ENCODE results near the gene ZNF682.
"Not testable (repeated sequence)": the region's sequence is repeated elsewhere in the genome, so short reads cannot be mapped to it uniquely, and the experiment has no call there.

The ZNF682 gene

GRCh38 chr19:20039203-20039723 is at the start of gene ZNF682:
TSS of gene ZNF682 (minus strand) at chr19:20039505. CDS start at chr19:20039345, 160 bp downstream.
- peak; percentile 89 to 99 (median 95) for DNase-seq
- intact Hi-C loops (cut with DNase I), result loop anchor here (1.0 kb wide), 1 partner anchor 13 kb away; no protein-coding TSS in a partner anchor

DNA sequence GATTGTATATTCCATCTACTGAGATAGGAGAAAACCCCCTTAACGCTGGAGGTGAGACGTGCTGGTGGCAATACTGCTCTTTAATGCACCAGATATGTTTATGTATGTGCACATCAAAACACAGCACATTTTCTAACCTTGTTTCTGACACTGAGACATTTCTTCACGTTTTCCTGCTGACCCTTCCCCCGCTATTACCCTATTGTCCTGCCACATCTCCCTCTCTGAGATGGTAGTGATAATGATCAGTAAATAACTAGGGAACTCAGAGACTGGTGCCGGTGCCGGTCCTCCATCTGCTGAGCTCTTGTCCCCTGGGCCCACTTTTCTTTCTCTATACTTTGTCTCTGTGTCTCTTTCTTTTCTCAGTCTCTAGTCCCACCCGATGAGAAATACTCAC is 43.6 kb upstream of the ZNF682 start:
- DNase-seq, result not testable (repeated sequence)

GRCh38 chr19:20082232-20082833 is 43.0 kb upstream of the ZNF682 start:
- DNase-seq; intact Hi-C loops (cut with DNase I): not testable (repeated sequence)

More for the DNA sequence above, 43.6 kb upstream of the ZNF682 start:
- intact Hi-C loops (cut with DNase I), result not testable (repeated sequence)

DNA sequence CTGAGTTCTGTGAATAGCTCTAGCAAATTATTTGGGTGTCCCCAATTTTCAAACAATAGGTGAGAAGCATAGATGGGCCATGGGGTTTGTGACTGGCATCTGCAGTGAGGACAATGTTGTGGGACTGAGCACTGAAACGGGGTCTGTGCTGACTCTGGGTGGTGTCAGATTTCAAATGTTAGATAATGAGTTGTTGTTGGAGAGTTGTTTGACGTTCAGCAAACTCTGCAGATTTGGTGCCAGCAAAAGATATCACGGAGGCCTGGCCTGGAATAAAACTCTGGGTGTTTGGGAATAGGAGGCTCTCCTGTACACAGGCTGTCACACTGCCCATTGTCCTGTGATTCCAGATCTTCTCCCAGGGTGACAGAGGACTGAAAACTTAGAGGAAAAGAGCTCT is 41.4 kb upstream of the ZNF682 start:
- intact Hi-C loops (cut with DNase I), result no loop called here
- DNase-seq, result no peak

- no peak for DNase-seq
- intact Hi-C loops (cut with DNase I), result no loop called here
Measured at GRCh38 chr19:20079476-20079875, 40.2 kb upstream of the ZNF682 start.

DNA sequence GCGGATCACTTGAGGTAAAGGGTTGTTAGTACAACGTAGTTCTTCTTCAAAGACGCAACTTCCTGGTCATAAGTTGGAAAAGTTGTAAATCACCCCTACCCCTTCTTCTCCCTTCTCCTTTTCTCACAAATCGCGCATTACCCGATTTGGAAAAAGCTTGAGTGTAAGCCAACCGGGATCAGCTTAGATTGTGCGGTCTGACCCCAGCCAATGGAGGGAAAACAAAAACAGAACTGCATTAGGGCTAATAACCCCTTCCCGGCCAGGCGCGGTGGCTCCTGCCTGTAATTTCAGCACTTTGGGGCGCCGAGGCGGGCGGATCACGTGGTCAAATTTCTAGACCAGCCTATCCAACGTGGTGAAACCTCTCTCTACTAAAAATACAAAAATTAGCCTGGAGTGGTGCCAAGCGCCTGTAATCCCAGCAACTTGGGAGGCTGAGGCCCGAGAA is 39.3 kb upstream of the ZNF682 start:
- intact Hi-C loops (cut with DNase I), result no loop called here
- peak in 2 of 10 donors; percentile 1 to 16 for DNase-seq

GRCh38 chr19:20077791-20078463 is 38.6 kb upstream of the ZNF682 start, which contains the start of gene ZNF90:
TSS of gene ZNF90 (plus strand) at chr19:20078000. CDS start at chr19:20078133, 133 bp downstream.
- DNase-seq, result peak; percentile 75 to 98 (median 92)
- intact Hi-C loops (cut with DNase I), result no loop called here

- intact Hi-C loops (cut with DNase I), result no loop called here
- DNase-seq, result no peak
Measured at GRCh38 chr19:20072936-20073335, 33.6 kb upstream of the ZNF682 start.

- no peak for DNase-seq
- intact Hi-C loops (cut with DNase I), result no loop called here
Measured at GRCh38 chr19:20070691-20071090, 31.4 kb upstream of the ZNF682 start.

DNA sequence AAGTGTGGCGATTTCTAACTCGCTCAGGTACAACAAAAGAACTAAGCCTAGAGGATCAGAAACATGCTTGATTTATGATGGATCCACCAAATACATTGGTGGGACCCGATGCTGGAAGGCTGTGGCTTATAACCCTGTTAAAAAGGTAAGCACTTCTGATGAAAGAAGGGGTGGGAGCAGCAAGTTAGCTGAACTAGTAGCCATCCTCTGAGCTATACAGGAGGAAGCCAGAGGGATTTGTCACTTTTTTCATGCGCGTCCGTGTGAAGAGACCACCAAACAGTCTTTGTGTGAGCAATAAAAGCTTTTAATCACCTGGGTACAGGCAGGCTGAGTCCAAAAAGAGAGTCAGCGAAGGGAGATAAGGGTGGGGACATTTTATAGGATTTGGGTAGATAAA is 29.3 kb upstream of the ZNF682 start:
- DNase-seq; intact Hi-C loops (cut with DNase I): not testable (repeated sequence)

DNA sequence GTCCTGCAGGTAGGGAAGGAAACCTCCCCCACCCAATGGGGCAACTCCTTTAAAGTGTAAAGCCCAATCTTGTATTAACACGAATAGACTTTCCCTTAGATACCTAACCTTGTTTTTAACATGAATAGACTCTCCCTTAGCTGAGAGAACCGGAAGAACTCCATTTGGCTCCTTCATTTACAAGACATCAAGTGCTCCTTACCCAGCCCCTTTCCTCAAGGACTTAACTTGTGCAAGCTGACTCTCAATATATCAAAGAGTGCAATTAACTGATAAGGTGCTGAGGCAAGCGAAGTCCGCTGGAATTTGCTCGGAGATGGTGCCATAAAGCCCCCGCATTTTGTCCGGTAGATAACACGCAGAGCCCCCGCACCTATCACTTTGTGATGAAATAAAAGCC is 28.6 kb upstream of the ZNF682 start:
- no peak for DNase-seq
- intact Hi-C loops (cut with DNase I), result no loop called here

GRCh38 chr19:20066861-20067260 is 27.6 kb upstream of the ZNF682 start:
- DNase-seq, result no peak
- intact Hi-C loops (cut with DNase I), result no loop called here

DNA sequence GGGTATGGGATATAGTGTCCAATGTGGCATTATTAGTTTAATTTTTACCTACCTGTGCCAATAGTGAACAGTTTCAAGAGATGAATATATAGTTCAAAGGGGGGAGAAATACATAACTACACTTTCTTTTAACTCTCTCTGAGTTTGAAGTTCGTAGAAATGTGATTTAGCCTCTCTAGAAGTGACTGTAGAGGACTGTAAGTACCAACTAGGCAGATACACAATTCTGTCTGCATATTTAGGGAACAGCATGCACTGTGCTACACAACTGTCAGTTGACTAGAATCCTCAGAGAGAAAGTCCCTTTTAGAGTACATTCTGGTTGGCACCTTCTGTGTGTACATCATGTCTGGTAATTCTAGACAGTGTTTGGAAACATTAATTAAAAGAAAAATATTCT is 21.0 kb upstream of the ZNF682 start:
- DNase-seq, result no peak
- intact Hi-C loops (cut with DNase I), result no loop called here

- not testable (repeated sequence) for DNase-seq
- intact Hi-C loops (cut with DNase I), result loop anchor here (10.0 kb wide), 1 partner anchor 106 kb away; the partner anchor contains the start of gene ZNF486
Measured at GRCh38 chr19:20058738-20059137, 19.4 kb upstream of the ZNF682 start.

GRCh38 chr19:20051841-20052768 is 12.8 kb upstream of the ZNF682 start:
- peak; percentile 91 to 100 (median 98) for DNase-seq
- intact Hi-C loops (cut with DNase I), result loop anchor here (1.0 to 10.0 kb wide), 2 partner anchors 13 to 113 kb away; partner anchors contain the start of genes ZNF486 and ZNF682

DNA sequence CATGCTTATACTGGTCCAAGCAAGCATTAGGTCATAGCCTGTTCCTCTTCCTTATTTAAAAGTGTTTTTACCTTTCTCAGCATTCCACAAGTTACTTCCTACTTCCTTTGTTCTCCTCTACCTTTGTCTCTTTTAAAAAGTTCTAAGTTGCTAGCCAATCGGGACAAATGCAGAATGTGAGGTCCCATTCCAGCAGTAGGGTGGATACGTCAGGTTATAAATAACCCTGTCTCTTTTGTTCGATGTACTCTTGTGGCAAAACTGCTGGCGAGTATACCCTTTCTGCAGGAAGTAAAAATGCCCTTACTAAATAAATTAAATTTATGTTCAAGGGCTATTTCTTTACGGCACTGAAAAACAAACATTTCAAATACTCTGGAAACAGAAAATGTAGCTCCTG is 6.4 kb upstream of the ZNF682 start:
- DNase-seq; intact Hi-C loops (cut with DNase I): not testable (repeated sequence)

DNA sequence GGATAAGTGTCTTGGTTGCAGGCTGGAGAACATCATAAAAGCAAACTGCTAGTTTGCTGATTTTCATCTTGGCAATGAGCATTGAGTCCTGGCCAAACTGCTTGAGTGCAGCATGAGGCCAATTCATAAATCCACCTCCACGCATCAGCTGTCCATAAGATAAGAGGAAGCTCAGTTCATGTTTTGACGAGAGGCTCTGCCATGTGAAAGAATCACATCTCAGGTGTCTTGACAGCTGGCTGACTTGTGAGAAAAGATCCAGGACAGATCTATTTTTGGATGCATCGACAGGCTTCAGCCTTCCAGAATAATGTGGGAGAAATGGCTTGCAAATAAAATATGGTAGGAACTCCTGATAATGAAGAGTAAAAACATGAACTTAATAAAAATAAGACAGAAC is 5.4 kb upstream of the ZNF682 start:
- DNase-seq, result no peak
- intact Hi-C loops (cut with DNase I), result no loop called here

DNA sequence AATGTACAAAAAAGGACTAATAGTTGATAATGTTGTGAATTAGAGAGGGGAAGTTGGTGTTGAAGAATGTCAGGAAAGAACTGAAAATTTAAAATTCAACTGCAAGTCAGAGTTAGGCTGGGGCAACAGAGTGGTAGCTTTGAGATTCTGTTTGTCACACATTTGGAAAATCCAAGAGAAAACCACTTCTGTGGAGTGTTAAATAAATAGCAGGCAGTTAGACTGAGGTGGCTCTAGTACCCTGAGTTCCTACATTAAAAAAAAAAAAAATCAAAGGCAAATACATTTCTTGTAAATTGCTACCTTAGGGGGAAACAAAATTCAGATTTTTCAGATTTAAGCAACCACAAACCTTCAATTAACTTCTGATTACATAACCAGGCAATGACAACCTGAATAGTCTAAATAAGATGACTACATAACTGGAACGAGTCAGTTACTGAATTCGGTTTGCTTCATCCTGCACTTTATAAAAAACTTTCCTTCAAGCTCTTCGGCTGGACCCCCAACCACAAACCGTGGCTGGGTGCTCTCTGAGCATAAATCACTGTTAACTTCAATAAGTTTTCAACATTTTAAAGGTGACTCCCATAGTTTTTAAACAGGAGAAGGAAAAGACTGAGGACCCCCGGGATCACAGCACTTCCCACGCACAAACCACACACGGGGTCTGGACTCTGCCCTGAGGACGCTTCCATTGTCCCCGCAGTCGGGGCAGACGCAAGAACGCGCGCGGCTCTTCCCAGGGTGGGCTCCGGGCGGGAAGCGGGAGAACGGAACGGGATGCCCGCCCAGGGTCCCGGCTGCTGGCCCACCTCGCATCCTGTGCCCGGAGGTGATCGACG is 725 bp downstream of the ZNF682 start:
- intact Hi-C loops (cut with DNase I), result loop anchor here (1.0 kb wide), 1 partner anchor 14 kb away; no protein-coding TSS in a partner anchor
- no peak for DNase-seq

GRCh38 chr19:20035935-20036334 is 3.4 kb downstream of the ZNF682 start:
- intact Hi-C loops (cut with DNase I), result no loop called here
- no peak for DNase-seq
